GM10248 (cell line): ENCODE results near the gene OSBPL10.

Source experiments
- CTCF ChIA-PET: fragments of 300-600 bp; sonication (Branson Sonifier 250); formaldehyde crosslinking; extraction: SDS; loops from one replicate; lab custom pipeline; 2021; ENCODE audit warnings: antibody characterized with exemption; lab: Yijun Ruan, JAX
- POLR2A ChIA-PET: fragments of 350-650 bp; sonication (Branson Sonifier 250); formaldehyde crosslinking; extraction: SDS; loops from one replicate; lab custom pipeline; 2020; ENCODE audit warnings: antibody characterized with exemption; lab: Yijun Ruan, JAX
- DNase-seq: peaks from one replicate; pipeline ENCODE4 v3.0.0; 2012; ENCODE audit errors: extremely low spot score
- CTCF ChIP-seq: IDR thresholded peaks from 2 replicates; pipeline ENCODE4 v1.5.1; 2012; ENCODE audit warnings: mild to moderate bottlenecking, low read depth; ENCODE audit errors: extremely low read depth, missing control alignments, control extremely low read depth

OSBPL10 gene

GRCh38 chr3:31714495-31715280 is 266.4 kb downstream of the OSBPL10 start:
- ChIA-PET POLR2A (no interaction called here), CTCF (interaction anchor here (0.8 to 1.7 kb wide), 2 partner anchors 11 kb away, joined by 4 to 5 read pairs; no protein-coding TSS in a partner anchor)
- no peak for DNase-seq
- TF ChIP-seq CTCF: no peak

GRCh38 chr3:31713816-31714215 is 267.2 kb downstream of the OSBPL10 start:
- ChIA-PET CTCF (interaction anchor here (1.7 kb wide), 1 partner anchor 10 kb away, joined by 5 read pairs; no protein-coding TSS in a partner anchor), POLR2A (no interaction called here)
- no peak for DNase-seq
- TF ChIP-seq CTCF: no peak

DNA sequence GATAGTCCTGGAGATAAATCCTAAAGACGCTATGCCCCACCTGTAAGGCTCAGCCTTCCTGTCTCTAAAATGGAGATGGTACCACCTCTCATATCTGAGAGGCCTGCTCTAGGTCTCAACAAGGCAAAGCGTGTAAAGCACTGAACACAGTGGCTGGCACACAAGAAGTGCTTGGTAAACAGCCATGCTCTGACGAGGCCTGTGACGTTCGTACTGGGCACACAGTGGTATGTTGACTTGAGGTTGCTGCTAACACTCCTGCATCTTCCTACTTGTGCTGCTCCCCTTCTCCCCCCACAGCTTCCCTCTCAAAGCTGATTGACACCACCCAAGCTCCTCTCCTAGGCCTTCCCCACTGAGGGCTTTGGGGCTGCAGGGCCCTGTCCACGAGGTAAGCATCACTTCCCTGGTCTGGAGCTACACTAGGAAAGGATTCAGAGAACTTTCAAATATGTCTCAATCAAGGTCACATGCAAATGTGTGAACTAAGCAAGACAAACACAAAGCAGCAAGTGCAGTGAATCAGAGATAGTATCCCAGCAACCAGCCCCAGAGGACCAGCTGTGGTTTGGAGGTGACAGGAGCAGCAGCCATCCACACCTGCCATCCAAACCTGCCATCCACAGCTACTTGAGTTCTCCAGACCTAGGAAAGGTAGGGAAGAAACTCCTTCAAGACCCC is 270.8 kb downstream of the OSBPL10 start:
- ChIA-PET CTCF (interaction anchor here (1.1 to 2.3 kb wide), 2 partner anchors 13 to 14 kb away, joined by 4 to 11 read pairs; no protein-coding TSS in a partner anchor), POLR2A (no interaction called here)
- DNase-seq: no peak
- TF ChIP-seq CTCF: no peak

- POLR2A ChIA-PET: no interaction called here
- TF ChIP-seq CTCF: no peak
- DNase-seq: no peak
- CTCF ChIA-PET: interaction anchor here (1.1 to 2.3 kb wide), 2 partner anchors 14 kb away, joined by 4 to 11 read pairs; no protein-coding TSS in a partner anchor
Observed at GRCh38 chr3:31709526-31709925, 271.5 kb downstream of the OSBPL10 start.

- no peak for TF ChIP-seq CTCF
- CTCF ChIA-PET: interaction anchor here (0.9 to 2.3 kb wide), 3 partner anchors 9 to 14 kb away, joined by 3 to 11 read pairs (median 4); no protein-coding TSS in a partner anchor
- DNase-seq: no peak
- POLR2A ChIA-PET: no interaction called here
Observed at GRCh38 chr3:31709005-31709404, 272.1 kb downstream of the OSBPL10 start.

- DNase-seq: no peak
- TF ChIP-seq CTCF: no peak
- ChIA-PET POLR2A (no interaction called here), CTCF (interaction anchor here (1.3 kb wide), 1 partner anchor 9 kb away, joined by 5 read pairs; no protein-coding TSS in a partner anchor)
Observed at GRCh38 chr3:31707286-31707685, 273.8 kb downstream of the OSBPL10 start.
